HepG2 (cell line): ENCODE data around the gene RORC. TPM values are rescaled to one million over a fixed set of nuclear protein-coding genes. Genes with fewer than 3 reads are reported as not detected.

Experiments used
- ATAD3A ChIP-seq: sonication (generic); formaldehyde crosslinking; IDR thresholded peaks from 2 replicates; pipeline ENCODE4 v1.4.0; 2020; ENCODE audit warnings: missing genetic modification reagents
- CBX5 ChIP-seq: sonication (generic); formaldehyde crosslinking; IDR thresholded peaks from 2 replicates; pipeline ENCODE4 v1.4.0; 2020; ENCODE audit warnings: missing genetic modification reagents, borderline replicate concordance
- DNMT1 ChIP-seq: sonication (generic); formaldehyde crosslinking; IDR thresholded peaks from 2 replicates; pipeline ENCODE4 v1.5.1; 2020; ENCODE audit warnings: mild to moderate bottlenecking, missing genetic modification reagents
- ELF3 ChIP-seq: IDR thresholded peaks from 2 replicates; pipeline ENCODE4 v1.6.1; 2016; ENCODE audit warnings: missing genetic modification reagents, missing compliant biosample characterization
- FOXP1 ChIP-seq, 2 experiments: fragments of 450-650 bp in 1 of 2; IDR thresholded peaks; 2 replicates each; pipeline ENCODE4 v1.6.1; 2017 to 2018; ENCODE audit warnings: antibody characterized with exemption in 1 of 2
- KLF16 ChIP-seq, 2 experiments: sonication (generic) in 1 of 2; formaldehyde crosslinking in 1 of 2; IDR thresholded peaks; 2 replicates each; pipeline versions ENCODE4 v1.6.1 to v1.8.0; 2016 to 2023; ENCODE audit warnings: missing genetic modification reagents in 2 of 2, missing compliant biosample characterization in 1 of 2
- NRL ChIP-seq: sonication (generic); formaldehyde crosslinking; IDR thresholded peaks from 2 replicates; pipeline ENCODE4 v1.5.0; 2020; ENCODE audit warnings: missing genetic modification reagents, mild to moderate bottlenecking, moderate library complexity, borderline replicate concordance
- PHF8 ChIP-seq: sonication (generic); formaldehyde crosslinking; IDR thresholded peaks from 2 replicates; pipeline ENCODE4 v1.5.0; 2020; ENCODE audit warnings: missing genetic modification reagents
- SAP130 ChIP-seq: IDR thresholded peaks from 2 replicates; pipeline ENCODE4 v1.6.1; 2016; ENCODE audit warnings: low read depth
- SIN3A ChIP-seq: IDR thresholded peaks from 2 replicates; pipeline ENCODE4 v1.6.1; 2011; ENCODE audit warnings: low read depth, mild to moderate bottlenecking, control low read depth, low read length, borderline replicate concordance
- TCF12 ChIP-seq, 2 experiments: fragments of 450-650 bp in 1 of 2; sonication (generic) in 1 of 2; formaldehyde crosslinking in 1 of 2; IDR thresholded peaks; 2 replicates each; pipeline versions ENCODE4 v1.6.1 to v1.8.0; 2017 to 2022; ENCODE audit warnings: antibody characterized with exemption in 1 of 2, mild to moderate bottlenecking in 1 of 2, missing genetic modification reagents in 1 of 2, moderate library complexity in 1 of 2
- ZBTB21 ChIP-seq: sonication (generic); formaldehyde crosslinking; IDR thresholded peaks from 2 replicates; pipeline ENCODE4 v1.4.0; 2020; ENCODE audit warnings: missing genetic modification reagents
- ZC3H4 ChIP-seq: sonication (generic); formaldehyde crosslinking; IDR thresholded peaks from 2 replicates; pipeline ENCODE4 v1.4.0; 2020; ENCODE audit warnings: missing genetic modification reagents, borderline replicate concordance
- ZNF432 ChIP-seq: sonication (generic); formaldehyde crosslinking; IDR thresholded peaks from 2 replicates; pipeline ENCODE4 v1.5.0; 2020; ENCODE audit warnings: missing genetic modification reagents, mild to moderate bottlenecking, borderline replicate concordance
- ZNF484 ChIP-seq: sonication (generic); formaldehyde crosslinking; IDR thresholded peaks from 2 replicates; pipeline ENCODE4 v1.5.1; 2020; ENCODE audit warnings: mild to moderate bottlenecking, low read depth, missing genetic modification reagents, borderline replicate concordance
- ZNF614 ChIP-seq: IDR thresholded peaks from 2 replicates; pipeline ENCODE4 v1.6.1; 2018; ENCODE audit warnings: missing biosample characterization, missing genetic modification reagents, inconsistent platforms, borderline replicate concordance
- ZNF672 ChIP-seq: sonication (generic); formaldehyde crosslinking; IDR thresholded peaks from 2 replicates; pipeline ENCODE4 v1.8.1; 2022; ENCODE audit warnings: missing genetic modification reagents
- ZNF674 ChIP-seq: sonication (generic); formaldehyde crosslinking; IDR thresholded peaks from 2 replicates; pipeline ENCODE4 v1.5.0; 2020; ENCODE audit warnings: low read depth, mild to moderate bottlenecking, missing genetic modification reagents
- polyA plus RNA-seq, 8 experiments: library from polyadenylated mRNA; depleted of rRNA in 3 of 8; stranded (reverse) in 7 of 8; unstranded in 1 of 8; fragments of >200 nt; fragmentation: Illumina TruSeq in 4 of 8; extraction: Trizol in 4 of 8; gene quantifications; 2 replicates each; pipeline versions ENCODE4 v1.2.1 to v1.2.3, GENCODE V29; 2011 to 2016; ENCODE audit warnings: low read depth in 4 of 8, missing spikeins in 1 of 8, mixed read lengths in 1 of 8; ENCODE audit not compliant: insufficient read depth in 1 of 8
- total RNA-seq, 5 experiments: library from RNA; depleted of rRNA; stranded (reverse); fragments of >200 nt; fragmentation: Illumina TruSeq; extraction: Trizol; gene quantifications; 2 replicates each; pipeline ENCODE4 v1.2.3, GENCODE V29; 2016; ENCODE audit warnings: low read depth in 1 of 5
- TF ChIP-seq, protein P1 (sequence below): sonication (generic); formaldehyde crosslinking; IDR thresholded peaks from 2 replicates; pipeline ENCODE4 v1.5.0; 2020; ENCODE audit warnings: missing genetic modification reagents, mild to moderate bottlenecking, borderline replicate concordance
- TF ChIP-seq, protein P2 (sequence below): sonication (generic); formaldehyde crosslinking; IDR thresholded peaks from 2 replicates; pipeline ENCODE4 v1.4.0; 2020; ENCODE audit warnings: missing genetic modification reagents, borderline replicate concordance

RORC gene
- total and polyA plus RNA-seq, 2 of the 13 experiments (the other 11 are each of a cell fraction or from before 2014, with no cell fraction given), result 2.5 to 6.5 TPM

DNA sequence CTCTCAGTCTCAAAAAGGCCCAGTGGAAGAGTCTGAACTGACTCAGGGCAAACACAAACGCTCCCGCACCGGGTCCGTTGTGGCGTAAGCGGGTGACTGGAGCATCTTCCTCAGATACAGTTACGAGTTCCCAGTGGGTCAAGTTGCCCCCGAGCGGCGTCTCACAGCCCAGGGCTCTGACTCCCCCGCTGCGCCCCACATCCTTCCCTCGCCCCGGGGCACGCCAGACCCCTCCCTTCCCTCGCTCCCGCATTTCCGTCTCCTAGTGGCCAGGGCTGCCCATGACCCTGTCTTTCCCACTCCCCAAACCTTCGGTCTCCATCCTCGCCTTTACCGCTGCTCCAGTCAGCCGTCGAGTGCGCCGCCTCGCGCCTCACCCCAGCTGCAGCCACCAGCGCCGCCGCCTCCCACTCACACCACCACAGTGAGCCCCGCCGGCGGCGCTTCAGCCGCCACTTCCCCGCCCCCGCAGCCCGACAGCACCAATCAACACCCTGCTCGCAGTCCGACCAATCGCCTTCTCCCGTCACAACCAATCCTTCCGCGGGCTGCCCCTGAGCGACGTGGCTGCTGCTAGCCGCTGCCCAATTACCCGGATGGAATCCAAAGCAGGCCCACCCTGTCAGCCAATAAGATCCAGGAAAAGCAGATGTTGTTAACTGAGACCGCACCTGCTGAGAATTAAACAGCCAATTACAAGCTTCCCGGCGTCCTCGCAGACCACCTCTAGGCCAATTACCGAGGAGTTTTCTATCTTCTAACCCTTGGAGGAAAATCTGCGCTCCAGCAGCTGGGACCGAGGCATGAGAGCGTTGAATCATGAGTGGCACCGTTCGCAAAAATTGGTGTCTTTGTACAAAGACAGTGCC lies 41.3 kb downstream of the RORC start, which contains the start of gene TDRKH (continued):
- TF ChIP-seq, protein P1, sequence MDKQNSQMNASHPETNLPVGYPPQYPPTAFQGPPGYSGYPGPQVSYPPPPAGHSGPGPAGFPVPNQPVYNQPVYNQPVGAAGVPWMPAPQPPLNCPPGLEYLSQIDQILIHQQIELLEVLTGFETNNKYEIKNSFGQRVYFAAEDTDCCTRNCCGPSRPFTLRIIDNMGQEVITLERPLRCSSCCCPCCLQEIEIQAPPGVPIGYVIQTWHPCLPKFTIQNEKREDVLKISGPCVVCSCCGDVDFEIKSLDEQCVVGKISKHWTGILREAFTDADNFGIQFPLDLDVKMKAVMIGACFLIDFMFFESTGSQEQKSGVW (CRISPR knock-in tag), result no peak
- TF ChIP-seq ZNF484 (CRISPR knock-in tag) (no peak), ZNF432 (no peak), ZNF674 (0 out of 2 replicates have a peak, but pooled peaks have one; percentile 67), ZNF614 (no peak), ZBTB21 (CRISPR knock-in tag) (no peak), DNMT1 (peak; percentile 63; the same call in 1 of the 2 replicates), KLF16 (CRISPR knock-in tag; IDR thresholded peaks at IDR 0.05) (peak in 1 of 2 experiments; percentile 70; a peak in 1 of 4 replicates), ZC3H4 (CRISPR knock-in tag) (no peak), FOXP1 (IDR thresholded peaks at IDR 0.05) (no peak), FOXP1 (CRISPR knock-in tag; IDR thresholded peaks at IDR 0.05) (no peak), ZNF672 (no peak), ATAD3A (CRISPR knock-in tag) (no peak), NRL (CRISPR knock-in tag) (peak; percentile 46; the same call in 1 of the 2 replicates), SAP130 (CRISPR knock-in tag) (peak; percentile 86), PHF8 (CRISPR knock-in tag) (peak; percentile 71), SIN3A (peak; percentile 21), ELF3 (CRISPR knock-in tag) (peak; percentile 29; the same call in 1 of the 2 replicates), TCF12 (IDR thresholded peaks at IDR 0.05) (no peak), TCF12 (CRISPR knock-in tag; IDR thresholded peaks at IDR 0.05) (no peak), CBX5 (CRISPR knock-in tag) (no peak)
- TF ChIP-seq, protein P2, sequence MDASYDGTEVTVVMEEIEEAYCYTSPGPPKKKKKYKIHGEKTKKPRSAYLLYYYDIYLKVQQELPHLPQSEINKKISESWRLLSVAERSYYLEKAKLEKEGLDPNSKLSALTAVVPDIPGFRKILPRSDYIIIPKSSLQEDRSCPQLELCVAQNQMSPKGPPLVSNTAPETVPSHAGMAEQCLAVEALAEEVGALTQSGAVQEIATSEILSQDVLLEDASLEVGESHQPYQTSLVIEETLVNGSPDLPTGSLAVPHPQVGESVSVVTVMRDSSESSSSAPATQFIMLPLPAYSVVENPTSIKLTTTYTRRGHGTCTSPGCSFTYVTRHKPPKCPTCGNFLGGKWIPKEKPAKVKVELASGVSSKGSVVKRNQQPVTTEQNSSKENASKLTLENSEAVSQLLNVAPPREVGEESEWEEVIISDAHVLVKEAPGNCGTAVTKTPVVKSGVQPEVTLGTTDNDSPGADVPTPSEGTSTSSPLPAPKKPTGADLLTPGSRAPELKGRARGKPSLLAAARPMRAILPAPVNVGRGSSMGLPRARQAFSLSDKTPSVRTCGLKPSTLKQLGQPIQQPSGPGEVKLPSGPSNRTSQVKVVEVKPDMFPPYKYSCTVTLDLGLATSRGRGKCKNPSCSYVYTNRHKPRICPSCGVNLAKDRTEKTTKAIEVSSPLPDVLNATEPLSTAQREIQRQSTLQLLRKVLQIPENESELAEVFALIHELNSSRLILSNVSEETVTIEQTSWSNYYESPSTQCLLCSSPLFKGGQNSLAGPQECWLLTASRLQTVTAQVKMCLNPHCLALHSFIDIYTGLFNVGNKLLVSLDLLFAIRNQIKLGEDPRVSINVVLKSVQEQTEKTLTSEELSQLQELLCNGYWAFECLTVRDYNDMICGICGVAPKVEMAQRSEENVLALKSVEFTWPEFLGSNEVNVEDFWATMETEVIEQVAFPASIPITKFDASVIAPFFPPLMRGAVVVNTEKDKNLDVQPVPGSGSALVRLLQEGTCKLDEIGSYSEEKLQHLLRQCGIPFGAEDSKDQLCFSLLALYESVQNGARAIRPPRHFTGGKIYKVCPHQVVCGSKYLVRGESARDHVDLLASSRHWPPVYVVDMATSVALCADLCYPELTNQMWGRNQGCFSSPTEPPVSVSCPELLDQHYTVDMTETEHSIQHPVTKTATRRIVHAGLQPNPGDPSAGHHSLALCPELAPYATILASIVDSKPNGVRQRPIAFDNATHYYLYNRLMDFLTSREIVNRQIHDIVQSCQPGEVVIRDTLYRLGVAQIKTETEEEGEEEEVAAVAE (CRISPR knock-in tag), result no peak; the same call in none of the 2 replicates
